Activated CD8-positive, alpha-beta memory T cell treated with anti-CD3 and anti-CD28 coated beads, Interleukin-2, amount 50 U/mL, for 4 hours (primary cell): Measurements from ENCODE around the gene GOLGA6L10.

Experiments used
- DNase-seq: peaks from one replicate; pipeline ENCODE4 v3.0.0-alpha.2; 2020

Gene GOLGA6L10

GRCh38 chr15:82297546-82297945 lies 51.7 kb downstream of the GOLGA6L10 start:
- DNase-seq: no peak

- DNase-seq: no peak
Measured at GRCh38 chr15:82294061-82294690, 55.1 kb downstream of the GOLGA6L10 start.

GRCh38 chr15:82292271-82292670 lies 57.0 kb downstream of the GOLGA6L10 start:
- DNase-seq: no peak
